ENCODE data around the gene CDH23. TPM values are rescaled to one million over a fixed set of nuclear protein-coding genes. Genes with fewer than 3 reads are reported as not detected.

The CDH23 gene
- total and polyA plus RNA-seq, 2 of the 8 experiments (the other 6 are each of a cell fraction or from before 2014, with no cell fraction given), result 1.9 to 4.9 TPM

GRCh38 chr10:71439670-71440425, 43.1 kb downstream of the CDH23 start:
- Histone ChIP-seq H3K27me3 (replicated peaks in 1 of 4; ENCODE audit: control insufficient read depth in 3 of 4, extremely low read depth in 1 of 4, insufficient read depth in 3 of 4, low read length in 3 of 4) (no peaks in the 10 kb centered on the region), H3K23me2 (ENCODE audit: low read depth, low read length) (no peaks in the 10 kb centered on the region), H3K14ac (ENCODE audit: insufficient read length) (no peak overlapping the region), H2BK20ac (ENCODE audit: low read length) (no peak overlapping the region), H4K20me1 (replicated peaks in 1 of 2; ENCODE audit: control insufficient read depth in 1 of 2, insufficient read depth in 2 of 2, low read length in 2 of 2) (no peaks in the 10 kb centered on the region), H3K56ac (replicated peaks; ENCODE audit: insufficient read length, low read depth, low read length) (no peak overlapping the region), H3K23ac (ENCODE audit: insufficient read length) (no peak overlapping the region), H2BK12ac (ENCODE audit: low read depth, low read length) (no peak overlapping the region; the same call in 1 of the 2 replicates), H3K4me3 (ENCODE audit: extremely low read depth in 1 of 4, insufficient read depth in 2 of 4, low read depth in 3 of 4, low read length in 4 of 4) (no peak overlapping the region), H4K91ac (replicated peaks; ENCODE audit: insufficient read length, low read length) (no peak overlapping the region), H3K9ac (replicated peaks in 1 of 4; ENCODE audit: extremely low read depth in 1 of 4, low read depth in 3 of 4, low read length in 3 of 4) (no peak overlapping the region), H2BK120ac (replicated peaks; ENCODE audit: low read depth, low read length) (no peak overlapping the region), H3K79me1 (ENCODE audit: low read depth, low read length) (no peaks in the 10 kb centered on the region), H4K8ac (ENCODE audit: extremely low read depth, insufficient read depth, low read length) (no peak overlapping the region; the same call in 1 of the 2 replicates), H3K36me3 (ENCODE audit: control insufficient read depth in 2 of 4, insufficient read depth in 4 of 4, low read length in 3 of 4) (no peaks in the 10 kb centered on the region), H3K27ac (ENCODE audit: low read depth, low read length) (no peak overlapping the region), H3K79me2 (ENCODE audit: control insufficient read depth in 1 of 2, insufficient read depth in 2 of 2, low read length in 2 of 2) (no peaks in the 10 kb centered on the region), H3K18ac (ENCODE audit: extremely low read depth, low read length) (no peak overlapping the region), H4K5ac (ENCODE audit: insufficient read length, low read depth, low read length) (no peak overlapping the region), H2BK5ac (ENCODE audit: low read depth, low read length) (no peak overlapping the region), H3K9me3 (ENCODE audit: insufficient read depth in 2 of 2, low read depth in 1 of 2, low read length in 1 of 2) (no peaks in the 10 kb centered on the region), H3K4me2 (ENCODE audit: insufficient read depth in 1 of 2, low read depth in 2 of 2, low read length in 2 of 2) (no peak overlapping the region), H2AFZ (ENCODE audit: low read length) (no peak overlapping the region), H3K4ac (replicated peaks; ENCODE audit: insufficient read length, low read depth, low read length) (no peak overlapping the region), H2BK15ac (ENCODE audit: low read length) (no peak overlapping the region), H3K4me1 (replicated peaks in 1 of 4; ENCODE audit: control insufficient read depth in 3 of 4, insufficient read depth in 4 of 4, low read length in 3 of 4) (peaks cover 0 to 5% (median 2%) of the 10 kb centered on the region in 4 experiments; a peak in 5 of 7 replicates), H2AK5ac (ENCODE audit: low read depth, low read length) (no peak overlapping the region; the same call in 1 of the 2 replicates)
- POLR2A ChIA-PET (ENCODE audit: partially characterized antibody), result interaction anchor here (1.4 kb wide), 1 partner anchor 8 kb away, joined by 5 read pairs; no protein-coding TSS in a partner anchor
- no peak for TF ChIP-seq CTCF (IDR thresholded peaks at IDR 0.05; ENCODE audit: control extremely low read depth in 1 of 3, insufficient read depth in 1 of 3, low read depth in 1 of 3, low read length in 3 of 3)
- no peak for TF ChIP-seq CHD1 (IDR thresholded peaks at IDR 0.05; ENCODE audit: low read depth, low read length)
- no peak for TF ChIP-seq CREB1 (IDR thresholded peaks at IDR 0.05)
- no peak for TF ChIP-seq TBP (IDR thresholded peaks at IDR 0.05; ENCODE audit: low read depth, low read length)
- DNase-seq (ENCODE audit: low read depth in 1 of 2, low spot score in 2 of 2) (no peak), FAIRE-seq (no peak)
- 89% methylated on average over 7 of the region's 9 CpGs; no CpG with 5 or more reads in 1 of the 2 experiments for WGBS, 2 experiments (ENCODE audit: extremely low coverage in 1 of 2, insufficient coverage in 1 of 2, insufficient read length in 1 of 2, insufficient replicate concordance in 2 of 2, low coverage in 1 of 2, low lambda C conversion rate in 2 of 2, missing lambda C conversion rate in 1 of 2)
- CTCF ChIA-PET (ENCODE audit: partially characterized antibody), result interaction anchor here (0.6 to 4.9 kb wide), 11 partner anchors 8 to 130 kb away, joined by 3 to 37 read pairs (median 4); partner anchors contain the start of gene CDH23
